GM21529 (cell line): ENCODE data around the gene TNRC6C.

Source experiments
- ATAC-seq: cut with Tn5 transposase; IDR thresholded peaks from one replicate; pipeline ENCODE4 v1.9.1; 2021; ENCODE audit not compliant: unreplicated experiment

Gene TNRC6C, protein sequence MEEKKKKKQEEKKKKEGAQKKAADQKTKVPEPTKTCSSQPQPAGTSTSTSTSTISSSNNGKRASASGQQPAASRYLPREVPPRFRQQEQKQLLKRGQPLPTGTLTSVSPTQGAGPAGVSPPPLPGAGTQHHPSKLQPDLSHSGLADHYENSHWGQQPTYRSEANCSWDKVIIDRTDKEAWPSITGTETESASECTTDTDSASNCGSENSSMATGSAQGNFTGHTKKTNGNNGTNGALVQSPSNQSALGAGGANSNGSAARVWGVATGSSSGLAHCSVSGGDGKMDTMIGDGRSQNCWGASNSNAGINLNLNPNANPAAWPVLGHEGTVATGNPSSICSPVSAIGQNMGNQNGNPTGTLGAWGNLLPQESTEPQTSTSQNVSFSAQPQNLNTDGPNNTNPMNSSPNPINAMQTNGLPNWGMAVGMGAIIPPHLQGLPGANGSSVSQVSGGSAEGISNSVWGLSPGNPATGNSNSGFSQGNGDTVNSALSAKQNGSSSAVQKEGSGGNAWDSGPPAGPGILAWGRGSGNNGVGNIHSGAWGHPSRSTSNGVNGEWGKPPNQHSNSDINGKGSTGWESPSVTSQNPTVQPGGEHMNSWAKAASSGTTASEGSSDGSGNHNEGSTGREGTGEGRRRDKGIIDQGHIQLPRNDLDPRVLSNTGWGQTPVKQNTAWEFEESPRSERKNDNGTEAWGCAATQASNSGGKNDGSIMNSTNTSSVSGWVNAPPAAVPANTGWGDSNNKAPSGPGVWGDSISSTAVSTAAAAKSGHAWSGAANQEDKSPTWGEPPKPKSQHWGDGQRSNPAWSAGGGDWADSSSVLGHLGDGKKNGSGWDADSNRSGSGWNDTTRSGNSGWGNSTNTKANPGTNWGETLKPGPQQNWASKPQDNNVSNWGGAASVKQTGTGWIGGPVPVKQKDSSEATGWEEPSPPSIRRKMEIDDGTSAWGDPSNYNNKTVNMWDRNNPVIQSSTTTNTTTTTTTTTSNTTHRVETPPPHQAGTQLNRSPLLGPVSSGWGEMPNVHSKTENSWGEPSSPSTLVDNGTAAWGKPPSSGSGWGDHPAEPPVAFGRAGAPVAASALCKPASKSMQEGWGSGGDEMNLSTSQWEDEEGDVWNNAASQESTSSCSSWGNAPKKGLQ (N-terminal part only)

DNA sequence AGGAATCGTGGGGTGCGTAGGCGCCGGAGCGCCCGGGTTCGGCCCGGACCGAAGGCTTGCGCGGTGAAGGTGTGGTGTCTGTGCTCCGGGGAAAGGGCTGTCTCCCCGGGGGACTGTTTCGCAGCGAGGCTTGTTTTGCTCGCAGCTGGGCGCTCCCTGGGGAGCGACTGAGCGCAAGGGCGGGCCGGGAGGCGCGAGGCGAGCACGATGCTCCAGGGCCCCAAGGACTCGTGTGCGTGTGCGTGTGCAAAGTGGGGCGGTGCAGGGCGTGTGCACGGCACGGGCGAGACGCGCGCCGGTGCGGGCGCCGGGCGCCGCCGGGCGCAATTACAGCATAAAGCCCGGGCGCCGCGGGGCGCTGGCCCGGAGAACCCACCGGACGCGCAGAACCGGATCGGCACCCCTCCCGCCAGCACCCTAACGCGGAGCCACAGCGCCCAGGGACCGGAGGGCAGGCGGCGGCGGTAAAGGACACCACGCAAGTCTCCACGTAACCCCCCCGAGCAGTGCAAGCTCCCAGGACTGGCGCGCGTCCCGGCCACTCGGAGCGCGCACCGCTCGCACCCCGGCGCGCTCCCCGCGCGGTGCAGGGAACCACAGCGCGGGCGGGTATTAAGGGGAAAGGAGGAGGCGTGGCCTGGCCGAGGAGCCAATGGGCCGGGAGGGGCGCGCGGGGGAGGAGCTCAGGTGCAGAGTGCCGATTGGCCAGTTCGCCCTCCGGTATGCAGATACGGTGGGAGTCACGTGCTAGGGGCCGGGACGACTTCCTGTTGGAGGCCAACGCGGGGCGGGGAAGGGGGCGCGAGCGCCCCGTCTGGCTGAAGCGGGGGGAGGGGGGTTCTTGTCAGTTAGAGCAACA lies at the start of gene TNRC6C:
Gene TNRC6C, plus strand, starts transcription at position 847 of the 859 bp plus-strand sequence. CDS start 45,504 bp downstream, outside the sequence.
- ATAC-seq = peak; percentile 84

DNA sequence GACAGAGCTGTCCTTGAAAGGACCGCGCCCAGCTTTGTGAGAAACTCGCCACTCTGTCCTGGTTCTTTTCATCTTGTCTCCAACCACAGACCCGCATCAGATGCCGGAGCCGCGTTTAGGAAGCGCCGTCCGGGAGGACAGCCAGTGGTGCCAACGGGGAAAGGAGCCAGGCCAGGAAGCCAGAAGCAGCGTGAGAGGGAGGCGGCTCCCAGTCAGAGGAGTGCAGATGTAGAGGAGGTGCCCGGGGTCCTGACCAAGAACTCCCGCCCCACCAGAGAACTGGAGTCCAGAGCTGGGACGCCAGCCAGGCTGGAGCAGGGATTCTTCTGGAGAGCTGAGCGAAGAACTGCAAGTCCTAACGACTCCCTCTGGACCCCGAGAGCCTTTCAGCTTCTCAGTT lies 49.3 kb upstream of the TNRC6C start:
- ATAC-seq = no peak

DNA sequence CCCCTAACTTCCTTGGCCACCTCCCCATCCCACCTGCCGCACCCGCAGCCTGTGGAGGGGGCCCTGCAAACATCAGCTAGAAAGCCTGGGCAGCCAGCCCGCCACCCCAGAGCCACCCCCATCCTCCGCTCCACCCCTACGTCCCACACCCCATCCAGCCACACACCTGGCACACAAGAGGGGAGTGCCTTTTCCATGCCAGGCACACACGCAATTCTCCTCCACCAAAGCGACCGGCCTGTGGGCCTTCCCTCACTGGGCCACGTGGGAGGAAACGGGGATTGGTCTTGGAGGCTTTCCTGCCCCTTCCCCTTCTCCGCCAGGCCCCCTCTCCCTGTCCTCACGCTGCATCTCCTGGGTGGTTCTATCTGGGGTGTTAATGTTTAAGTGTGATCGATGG lies 48.7 kb upstream of the TNRC6C start:
- ATAC-seq = no peak

DNA sequence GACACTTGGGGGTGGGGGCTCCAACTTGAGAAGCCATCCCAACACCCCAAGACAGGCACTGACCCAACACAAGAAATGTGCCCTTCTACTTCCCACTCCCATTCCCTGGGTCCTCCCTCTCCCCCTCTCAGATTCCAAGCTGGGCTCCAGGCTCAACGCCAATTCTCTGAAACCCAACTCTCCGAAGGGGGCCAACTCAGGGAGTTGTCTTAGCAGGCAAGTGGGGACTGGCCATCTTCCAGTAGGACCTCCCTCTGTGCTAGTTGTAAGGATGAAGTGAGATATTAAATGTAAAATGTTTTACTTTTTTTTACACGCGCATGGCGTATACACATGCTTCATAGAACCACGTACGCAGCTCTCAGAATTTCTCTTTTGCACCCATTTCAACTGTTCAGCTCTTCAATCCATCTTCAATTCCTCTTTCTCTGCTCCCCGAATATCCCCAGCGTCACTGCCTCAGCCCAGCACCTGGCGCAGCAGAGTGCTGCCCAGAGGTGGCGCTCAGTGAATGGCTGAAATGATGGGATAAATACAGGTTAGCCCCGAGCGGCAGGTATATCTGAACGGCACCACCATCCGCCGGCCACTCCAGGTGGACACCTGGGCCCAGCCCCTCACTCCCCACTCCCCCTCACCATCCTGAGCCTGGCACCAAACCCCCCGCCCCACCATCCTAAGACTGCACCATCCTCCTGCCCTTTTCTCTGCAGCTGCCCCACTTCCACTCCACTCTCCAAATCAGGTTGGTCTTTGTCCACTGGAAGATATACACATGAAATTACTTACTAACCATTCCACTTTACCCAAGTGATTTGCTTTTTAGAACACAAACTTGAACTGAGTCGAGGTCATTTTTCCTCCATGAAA lies 43.9 kb upstream of the TNRC6C start:
- no peak for ATAC-seq

DNA sequence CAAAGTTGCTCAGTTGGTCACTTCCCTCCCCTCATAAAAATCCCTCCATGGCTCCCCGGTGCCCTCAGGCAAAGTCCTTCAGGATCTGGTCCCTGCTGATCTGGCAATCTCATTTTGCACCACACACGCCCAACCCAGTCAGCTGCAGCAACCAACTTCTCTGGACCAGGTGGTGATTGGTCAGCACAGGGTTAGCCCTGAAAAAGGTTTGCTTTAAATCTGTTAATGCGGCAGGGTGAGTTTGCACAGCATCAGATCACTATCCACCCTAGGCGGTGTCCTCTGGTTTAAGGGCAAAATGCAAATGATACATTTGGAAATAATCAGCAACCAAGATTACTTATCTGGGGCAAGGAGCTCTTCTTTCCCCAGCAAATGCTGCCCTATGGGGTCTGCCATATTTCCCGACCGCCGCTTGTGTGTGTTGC lies 42.9 kb upstream of the TNRC6C start:
- ATAC-seq = no peak

DNA sequence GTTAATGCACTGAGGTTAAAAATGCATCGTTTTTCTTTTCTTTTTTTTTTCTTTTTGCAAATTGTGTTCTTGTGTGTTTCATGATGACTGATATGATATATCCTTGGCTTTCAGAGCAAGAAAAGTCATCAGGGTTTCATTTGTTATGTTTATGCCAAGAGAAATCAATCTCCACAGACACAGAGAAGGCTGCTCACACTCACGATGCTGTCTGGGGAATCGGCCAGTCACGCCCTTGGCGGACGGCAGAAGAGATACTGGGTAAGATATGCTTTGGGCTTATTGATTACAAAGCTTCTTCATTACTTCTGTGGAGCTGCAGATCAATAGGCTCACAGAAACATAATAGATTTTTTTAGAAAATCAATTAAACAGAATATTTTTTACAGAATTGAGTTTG lies 42.2 kb upstream of the TNRC6C start:
- no peak for ATAC-seq

DNA sequence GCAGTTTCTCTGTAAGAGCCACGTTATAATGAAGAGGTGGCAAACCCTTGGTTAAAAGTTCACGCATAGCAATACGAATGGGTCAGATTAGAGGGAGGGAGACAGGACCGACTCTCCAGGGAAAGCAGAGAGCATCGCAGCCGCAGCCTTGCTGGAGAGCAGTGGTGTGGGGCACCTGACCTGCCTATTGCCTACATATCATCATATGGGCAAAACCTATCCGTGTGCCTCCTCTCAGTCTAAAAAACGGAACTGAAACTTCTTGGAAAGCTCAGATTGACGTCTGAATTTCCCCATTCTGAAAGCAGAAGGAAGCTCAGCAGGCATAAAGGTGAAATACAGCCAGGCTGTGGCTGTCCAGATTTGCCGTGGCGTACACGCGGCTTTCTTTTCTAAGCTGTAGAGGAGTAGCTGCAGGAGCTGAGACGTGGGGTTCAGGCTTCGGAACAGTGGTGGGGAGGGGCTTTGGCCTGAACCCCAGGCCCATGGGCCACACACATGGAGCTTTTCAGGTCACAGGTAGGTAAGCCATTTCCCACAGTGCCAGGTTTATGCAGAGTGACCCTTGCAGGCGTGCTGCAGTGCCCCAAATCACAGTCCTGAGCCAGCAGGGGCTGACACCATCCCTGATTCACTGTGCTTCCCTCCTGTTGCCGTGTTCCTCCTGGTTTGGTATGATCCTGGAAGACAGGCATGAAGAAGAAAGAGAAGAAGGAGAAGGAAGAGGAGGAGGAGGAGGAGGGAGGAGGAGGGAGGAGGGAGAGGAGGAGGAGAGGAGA lies 41.6 kb upstream of the TNRC6C start:
- no peak for ATAC-seq

DNA sequence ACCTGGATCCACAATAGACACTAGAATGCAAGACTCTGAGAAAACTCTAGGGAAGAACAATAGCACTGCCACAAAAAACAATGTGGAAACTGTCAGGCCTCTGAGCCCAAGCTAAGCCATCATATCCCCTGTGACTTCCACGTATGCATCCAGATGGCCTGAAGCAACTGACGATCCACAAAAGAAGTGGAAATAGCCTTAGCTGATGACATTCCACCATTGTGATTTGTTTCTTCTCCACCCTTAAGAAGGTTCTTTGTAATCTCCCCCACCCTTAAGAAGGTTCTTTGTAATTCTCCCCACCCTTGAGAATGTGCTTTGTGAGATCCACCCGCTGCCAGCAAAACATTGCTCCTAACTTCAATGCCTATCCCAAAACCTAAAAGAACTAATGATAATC lies 39.2 kb upstream of the TNRC6C start:
- no peak for ATAC-seq

DNA sequence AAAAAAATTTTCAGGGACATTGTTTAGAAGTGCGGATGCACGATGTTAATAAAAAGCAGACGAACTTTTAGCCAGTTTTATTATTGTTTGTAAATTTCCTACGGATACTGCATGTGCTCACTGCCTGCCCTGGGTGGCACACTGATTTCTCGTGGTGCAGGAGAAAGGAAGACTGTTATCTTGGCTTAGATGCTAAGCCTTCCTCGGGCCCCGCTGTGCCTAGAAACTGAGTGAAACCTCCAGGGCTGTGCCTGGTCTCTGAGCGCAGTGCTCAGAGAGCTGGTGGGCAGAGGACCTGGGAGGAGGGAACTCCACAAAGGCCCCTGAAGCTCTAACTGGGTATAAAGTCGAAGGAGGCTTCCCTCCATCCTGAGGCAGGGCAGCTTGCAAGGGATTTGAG lies 35.4 kb upstream of the TNRC6C start:
- ATAC-seq = no peak

DNA sequence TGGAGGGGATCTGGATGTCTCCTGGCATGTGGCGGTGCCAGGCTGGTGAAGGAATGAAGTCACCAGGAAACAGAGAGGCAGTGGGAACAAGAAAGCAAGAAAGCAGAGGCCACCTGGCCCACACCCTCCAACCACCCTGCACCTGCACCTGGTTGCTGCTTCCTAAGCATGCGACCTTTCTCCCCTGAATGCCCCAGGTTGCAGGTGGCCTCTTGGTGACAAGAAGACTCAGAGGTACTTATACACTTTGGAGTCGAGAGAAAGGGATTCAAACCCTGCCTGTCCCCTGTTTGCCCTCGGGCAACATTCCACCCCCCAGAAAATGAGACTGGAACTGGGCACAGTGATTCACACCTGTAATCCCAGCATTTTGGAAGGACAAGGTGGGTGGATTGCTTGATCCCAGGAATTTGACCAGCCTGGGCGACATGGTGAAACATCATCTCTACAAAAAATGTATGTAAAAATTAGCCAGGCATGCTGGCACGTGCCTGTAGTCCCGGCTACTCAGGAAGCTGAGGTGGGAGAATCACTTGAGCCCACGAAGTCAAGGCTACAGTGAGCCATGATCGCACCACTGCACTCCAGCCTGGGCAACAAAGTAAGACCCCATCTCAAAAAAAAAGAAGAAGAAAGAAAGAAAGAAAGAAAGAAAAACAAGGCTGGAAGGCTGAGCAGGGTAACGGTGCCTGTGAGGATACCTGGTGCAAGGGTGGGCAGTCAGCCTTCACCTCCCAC lies 34.6 kb upstream of the TNRC6C start:
- ATAC-seq = no peak

DNA sequence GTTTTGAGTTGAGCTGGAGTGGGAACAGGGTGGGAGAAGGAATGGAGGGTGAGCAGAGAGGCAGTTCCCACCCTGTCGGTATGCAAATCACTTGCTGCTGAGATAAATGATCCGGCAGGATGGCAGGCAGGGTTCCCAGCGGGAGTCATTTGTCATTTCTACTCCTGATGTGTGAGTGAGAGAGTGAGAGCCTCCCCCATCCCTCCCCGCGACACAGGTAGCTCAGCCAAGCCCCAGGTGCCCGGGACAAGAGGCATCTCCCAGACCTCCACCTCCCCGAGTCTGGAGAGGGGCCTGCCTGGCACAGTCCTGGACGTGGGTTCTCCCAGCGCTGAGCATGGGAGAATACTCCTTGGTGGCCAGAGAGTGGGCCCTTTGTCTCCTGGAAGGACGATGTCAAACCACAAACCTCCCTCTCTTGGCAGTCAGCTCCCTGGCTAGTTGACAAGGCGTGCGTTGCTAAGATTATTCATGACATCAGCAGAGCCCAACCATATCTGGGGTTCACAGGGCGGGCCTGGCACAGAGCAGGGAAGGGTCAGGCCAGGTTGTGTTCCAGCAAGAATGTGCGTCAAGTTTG lies 33.7 kb upstream of the TNRC6C start:
- ATAC-seq = no peak

DNA sequence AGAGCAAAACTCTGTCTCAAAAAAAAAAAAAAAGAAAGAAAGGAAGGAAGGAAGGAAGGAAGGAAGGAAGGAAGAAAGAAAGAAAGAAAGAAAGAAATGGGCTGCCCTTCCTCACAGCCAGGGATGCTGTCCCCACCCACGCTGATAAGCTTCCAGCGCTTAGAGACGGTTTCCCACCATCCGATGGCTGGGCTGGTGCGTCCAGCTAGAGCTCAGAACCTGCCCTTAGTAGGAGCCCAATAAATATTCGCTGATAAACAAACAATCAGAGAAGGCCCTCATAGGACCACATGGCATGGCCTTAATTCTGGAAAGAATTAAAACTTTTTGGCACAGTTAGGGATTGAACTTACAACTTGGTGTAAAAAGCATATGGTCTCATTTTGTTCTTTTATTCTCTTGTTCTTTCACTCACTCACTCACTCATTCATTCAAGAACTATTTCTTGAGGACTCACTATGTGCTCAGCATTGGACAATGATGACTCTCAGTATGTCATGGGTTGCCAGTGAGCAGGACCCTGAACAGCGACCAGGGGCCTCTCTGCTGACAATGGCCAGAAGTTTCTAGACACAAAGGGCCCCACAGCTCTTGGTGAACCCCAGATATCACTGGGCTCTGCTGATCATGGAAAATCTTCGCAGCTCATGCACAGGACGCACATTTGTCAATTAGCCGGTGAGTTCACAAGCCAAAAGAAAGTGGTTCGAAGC lies 32.5 kb upstream of the TNRC6C start:
- ATAC-seq = no peak

DNA sequence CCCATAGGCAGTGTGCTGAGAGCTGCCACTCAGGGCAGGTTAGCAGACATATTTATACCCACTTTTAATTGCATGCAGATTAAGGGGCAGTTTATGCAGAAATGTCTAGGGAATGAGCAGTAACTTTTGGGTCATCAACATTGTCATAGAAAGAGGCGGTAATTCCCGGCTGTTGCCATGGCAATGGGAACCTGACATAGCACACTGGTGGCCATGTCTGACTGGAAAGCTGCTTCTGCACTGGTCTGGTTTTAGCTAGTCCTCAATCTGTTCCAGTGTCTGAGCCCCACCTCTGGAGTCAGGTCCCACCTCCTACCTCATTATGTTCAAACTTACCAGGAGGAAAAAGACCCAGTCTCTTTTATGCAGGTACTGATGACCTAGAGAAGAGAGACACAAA lies 31.5 kb upstream of the TNRC6C start:
- ATAC-seq = no peak

DNA sequence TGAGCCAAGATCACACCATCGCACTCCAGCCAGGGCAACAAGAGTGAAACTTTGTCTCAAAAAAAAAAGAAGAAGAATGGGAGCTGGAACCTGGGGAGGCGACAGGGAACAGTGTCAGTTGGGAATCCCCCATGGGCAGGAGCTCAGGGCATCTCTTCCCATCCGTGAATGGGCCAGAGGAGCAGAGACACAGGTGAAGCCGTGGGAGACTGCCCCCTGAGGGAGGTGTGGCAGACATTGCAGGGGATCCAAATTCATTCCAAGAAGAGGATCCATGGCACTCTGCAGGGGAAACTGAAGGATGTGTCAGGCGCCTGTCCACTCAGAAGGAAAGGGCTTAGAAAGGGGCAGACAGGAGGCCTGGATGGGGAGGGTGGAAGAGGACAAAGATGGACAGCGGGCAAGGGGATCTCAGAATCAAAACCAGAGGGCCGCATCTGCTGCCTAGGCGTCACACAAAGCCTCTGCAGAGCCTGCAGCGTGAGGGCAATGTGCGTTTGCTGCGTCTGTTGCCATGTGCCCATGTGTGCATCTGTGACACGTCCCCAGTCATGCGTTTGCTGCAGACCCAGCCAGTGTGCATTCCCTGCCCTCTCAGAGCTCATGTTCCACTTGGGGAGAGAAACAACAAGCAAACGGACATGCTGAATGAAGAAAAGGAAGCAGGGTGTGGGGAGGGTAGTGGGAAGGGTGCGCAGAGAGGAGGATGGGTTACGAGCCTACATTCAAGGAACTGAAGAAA lies 30.6 kb upstream of the TNRC6C start:
- ATAC-seq = no peak

DNA sequence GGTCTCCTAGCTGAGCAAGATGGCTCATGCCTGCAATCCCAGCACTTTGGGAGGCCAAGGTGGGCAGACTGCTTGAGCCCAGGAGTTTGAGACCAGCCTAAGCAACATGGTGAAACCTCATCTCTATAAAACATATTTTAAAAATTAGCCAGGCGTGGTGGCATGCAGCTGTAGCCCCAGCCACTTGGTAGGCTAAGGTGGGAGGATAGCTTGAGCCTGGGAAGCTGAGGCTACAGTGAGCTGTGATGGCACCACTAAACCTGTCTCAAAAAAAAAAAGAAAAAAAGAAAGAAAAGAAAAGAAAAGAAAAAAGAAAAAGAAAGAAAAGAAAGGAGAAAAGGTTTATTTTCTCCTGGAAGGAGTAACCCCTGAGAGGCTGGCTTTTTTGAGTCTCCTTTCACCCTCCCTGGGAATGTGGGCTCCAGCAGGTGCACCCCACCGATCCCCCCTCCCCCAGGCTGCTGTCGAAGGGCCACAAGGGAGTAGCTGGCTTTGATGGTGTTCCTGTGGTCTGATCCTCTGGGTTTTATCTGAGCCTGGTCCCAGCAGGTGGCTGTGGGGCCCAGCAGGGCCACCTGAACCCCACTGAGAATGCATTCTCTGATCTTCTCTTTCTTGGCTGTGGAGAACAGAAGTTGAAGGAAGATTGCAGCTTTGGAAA lies 29.9 kb upstream of the TNRC6C start:
- no peak for ATAC-seq

DNA sequence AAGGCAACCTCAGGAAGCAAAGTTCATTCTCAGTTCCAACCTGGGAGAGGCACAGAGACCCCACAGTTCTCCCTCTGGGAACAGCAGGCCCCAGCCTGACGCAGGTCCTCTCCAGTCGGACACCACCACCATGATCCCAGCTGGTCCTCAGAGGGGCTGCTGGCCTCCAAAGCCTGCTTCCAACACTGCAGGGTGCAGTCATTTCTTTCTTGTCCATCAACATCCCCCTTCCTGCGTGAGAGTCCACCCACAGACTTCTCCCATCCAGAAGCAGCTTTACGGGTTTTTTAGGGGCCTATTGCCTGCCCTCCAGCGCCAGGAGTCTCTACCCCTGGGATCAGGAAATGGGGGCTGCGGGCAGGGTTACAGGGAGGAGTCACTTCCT lies 29.3 kb upstream of the TNRC6C start:
- ATAC-seq = no peak
